ENCODE measurements around the gene RGPD4. TPM values are rescaled to one million over a fixed set of nuclear protein-coding genes. Genes with fewer than 3 reads are reported as not detected.

RGPD4 gene
- total RNA-seq, 4 donors from 2014 or later, result not detected

GRCh38 chr2:107931412-107931811 lies 104.7 kb downstream of the RGPD4 start:
- ATAC-seq (ENCODE audit: low FRiP score), result no peak

GRCh38 chr2:107932488-107932887 lies 105.8 kb downstream of the RGPD4 start:
- DNase-seq (ENCODE audit: low spot score), result no peak
- no peak for TF ChIP-seq CTCF (IDR thresholded peaks at IDR 0.05)
- no peak for ATAC-seq (ENCODE audit: low FRiP score)

More at GRCh38 chr2:107931412-107931811, 104.7 kb downstream of the RGPD4 start:
- DNase-seq (ENCODE audit: low spot score), result no peak
- TF ChIP-seq CTCF (IDR thresholded peaks at IDR 0.05), result no peak

GRCh38 chr2:107932979-107933378 lies 106.3 kb downstream of the RGPD4 start:
- ATAC-seq (ENCODE audit: low FRiP score) (no peak), DNase-seq (ENCODE audit: low spot score) (no peak)
- no peak for TF ChIP-seq CTCF (IDR thresholded peaks at IDR 0.05)

- no peak for ATAC-seq (ENCODE audit: low FRiP score)
- no peak for TF ChIP-seq CTCF (IDR thresholded peaks at IDR 0.05)
- no peak for DNase-seq (ENCODE audit: low spot score)
These were observed 110.0 kb downstream of the RGPD4 start for GRCh38 chr2:107936433-107937359.

Small RNAs within 50 kb of the gene (small RNA-seq; reads per million reads assigned to genes)
- gene AC009963.1 (not detected), gene AC009963.2 (not detected)

Other genes with a start within 250 kb of the RGPD4 start
- not detected for gene SLC5A7, start 159.6 kb downstream of the RGPD4 start, total RNA-seq